ENCODE results near the gene SFTA2.
"Not testable (repeated sequence)": the region's sequence is repeated elsewhere in the genome, so short reads cannot be mapped to it uniquely, and the experiment has no call there.

The SFTA2 gene

GRCh38 chr6:30912746-30913520 lies 19.0 kb downstream of the SFTA2 start:
- peak overlapping the region; percentile 97 for H3K27ac ChIP-seq
- no peak for TF ChIP-seq CTCF (IDR thresholded peaks at IDR 0.05)
- TF ChIP-seq ZFX (IDR thresholded peaks at IDR 0.05; ENCODE audit: borderline replicate concordance) = no peak

- not testable (repeated sequence) for H3K27ac ChIP-seq
These were observed 21.5 kb downstream of the SFTA2 start for GRCh38 chr6:30910473-30910872.

- H3K27ac ChIP-seq = peak overlapping the region; percentile 77
- no peak for TF ChIP-seq ZFX (IDR thresholded peaks at IDR 0.05; ENCODE audit: borderline replicate concordance)
- no peak for TF ChIP-seq CTCF (IDR thresholded peaks at IDR 0.05)
These were observed 23.3 kb downstream of the SFTA2 start for GRCh38 chr6:30908700-30909099.

GRCh38 chr6:30907758-30908591 lies 24.0 kb downstream of the SFTA2 start, which contains the start of gene GTF2H4:
TSS of gene GTF2H4 (plus strand) at chr6:30908207.
- H3K27ac ChIP-seq = peak within 1 kb of the TSS; percentile 77
- TF ChIP-seq ZFX (IDR thresholded peaks at IDR 0.05; ENCODE audit: borderline replicate concordance) (no peak), CTCF (IDR thresholded peaks at IDR 0.05) (no peak)

GRCh38 chr6:30907290-30907757 lies 24.6 kb downstream of the SFTA2 start:
- peak overlapping the region; percentile 77 for H3K27ac ChIP-seq

GRCh38 chr6:30903236-30903635 lies 28.7 kb downstream of the SFTA2 start:
- no peak overlapping the region for H3K27ac ChIP-seq
- TF ChIP-seq CTCF (IDR thresholded peaks at IDR 0.05) (no peak), ZFX (IDR thresholded peaks at IDR 0.05; ENCODE audit: borderline replicate concordance) (no peak)

- no peak for TF ChIP-seq ZFX (IDR thresholded peaks at IDR 0.05; ENCODE audit: borderline replicate concordance)
- TF ChIP-seq CTCF (IDR thresholded peaks at IDR 0.05) = no peak
These were observed 29.3 kb downstream of the SFTA2 start for GRCh38 chr6:30902709-30903108.

GRCh38 chr6:30902196-30902595 lies 29.8 kb downstream of the SFTA2 start:
- not testable (repeated sequence) for H3K27ac ChIP-seq

More at GRCh38 chr6:30902709-30903108, 29.3 kb downstream of the SFTA2 start:
- no peak overlapping the region for H3K27ac ChIP-seq
